Body of pancreas (tissue), 4 donors: ENCODE measurements around the gene KRT222. TPM values are rescaled to one million over a fixed set of nuclear protein-coding genes. Genes with fewer than 3 reads are reported as not detected.

Experiments used
- ATAC-seq: fragments of 150-250 bp; one replicate; pipeline ENCODE4 v1.9.1; 2016
- DNase-seq, 4 donors: peaks; one replicate each; pipeline ENCODE4 v3.0.0-alpha.2; 2019
- H3K27ac ChIP-seq, 4 donors: fragments of 200-600 bp; sonication (generic); 1 replicate in 3 of 4; 2 replicates in 1 of 4; pipeline versions ENCODE4 v1.5.1 to v1.6.1; 2016 to 2019; ENCODE audit warnings: mild to moderate bottlenecking in 1 of 4, mixed read lengths in 1 of 4, moderate library complexity in 1 of 4
- H3K27me3 ChIP-seq, 2 donors: fragments of 200-600 bp; sonication (generic); one replicate each; pipeline ENCODE4 v1.6.0; 2016; ENCODE audit warnings: mild to moderate bottlenecking in 1 of 2
- H3K36me3 ChIP-seq, 2 donors: fragments of 200-600 bp; sonication (generic); replicated peaks in 1 of 2; 2 replicates each; pipeline ENCODE4 v1.5.1; 2016; ENCODE audit warnings: low read depth in 2 of 2; ENCODE audit not compliant: insufficient read depth in 1 of 2
- H3K4me1 ChIP-seq: fragments of 200-600 bp; sonication (generic); one replicate; pipeline ENCODE4 v1.6.0; 2016
- H3K4me3 ChIP-seq, 2 donors: fragments of 200-600 bp; sonication (generic); 1 replicate in 1 of 2; 2 replicates in 1 of 2; pipeline ENCODE4 v1.5.1; 2016 to 2019
- H3K9me3 ChIP-seq, 3 donors: fragments of 200-600 bp; sonication (generic); 1 replicate in 2 of 3; 2 replicates in 1 of 3; pipeline ENCODE4 v1.5.1; 2016
- POLR2A ChIP-seq, 3 donors: fragments of 450-650 bp; IDR thresholded peaks; one replicate each; pipeline ENCODE4 v1.6.1; 2016; ENCODE audit warnings: antibody characterized with exemption in 3 of 3, mild to moderate bottlenecking in 2 of 3
- WGBS, 2 donors: methylation state at CpG; one replicate each; pipeline ENCODE4 v1.1.5; 2017; 5-methylcytosine and 5-hydroxymethylcytosine counted together
- intact Hi-C: fragments of 100-400 bp; cut with DNase I; formaldehyde crosslinking; loops from one replicate; pipeline ENCODE4 v1.15.1; 2023
- total RNA-seq, 2 donors: library from RNA; depleted of rRNA; stranded (reverse); fragments of >200 nt; gene quantifications; one replicate each; pipeline ENCODE4 v1.1.0, GENCODE V29; 2016
- TF ChIP-seq, protein P1 (sequence below), 7 experiments: fragments of 450-650 bp in 4 of 7; fragments of 200-600 bp in 3 of 7; sonication (generic) in 3 of 7; IDR thresholded peaks; one replicate each; pipeline ENCODE4 v1.5.1; 2016 to 2019; ENCODE audit warnings: antibody characterized with exemption in 7 of 7

The KRT222 gene
- total RNA-seq = 1 to 10 TPM in 1 of 2 donors, under 1 TPM in 1; 0.66 to 1.6 TPM

GRCh38 chr17:40664582-40665333 lies at the start of gene KRT222:
TSS of gene KRT222 (minus strand) at chr17:40665177. CDS start at chr17:40665099, 78 bp downstream.
- Histone ChIP-seq H3K27me3 (peaks cover 0 to 5% of the 10 kb centered on the region in 2 donors), H3K27ac (no peak within 1 kb of the TSS), H3K4me1 (peaks cover 4% of the 10 kb centered on the region), H3K36me3 (no peaks in the 10 kb centered on the region), H3K4me3 (no peak within 1 kb of the TSS), H3K9me3 (no peaks in the 10 kb centered on the region)
- 1 to 6% methylated on average over 10 to 12 of the region's 12 CpGs for WGBS, 2 donors
- DNase-seq (peak in 1 of 4 donors; percentile 9), ATAC-seq (peak; percentile 24)
- intact Hi-C loops = no loop called here
- no peak for TF ChIP-seq POLR2A (IDR thresholded peaks at IDR 0.05)
- TF ChIP-seq, protein P1, sequence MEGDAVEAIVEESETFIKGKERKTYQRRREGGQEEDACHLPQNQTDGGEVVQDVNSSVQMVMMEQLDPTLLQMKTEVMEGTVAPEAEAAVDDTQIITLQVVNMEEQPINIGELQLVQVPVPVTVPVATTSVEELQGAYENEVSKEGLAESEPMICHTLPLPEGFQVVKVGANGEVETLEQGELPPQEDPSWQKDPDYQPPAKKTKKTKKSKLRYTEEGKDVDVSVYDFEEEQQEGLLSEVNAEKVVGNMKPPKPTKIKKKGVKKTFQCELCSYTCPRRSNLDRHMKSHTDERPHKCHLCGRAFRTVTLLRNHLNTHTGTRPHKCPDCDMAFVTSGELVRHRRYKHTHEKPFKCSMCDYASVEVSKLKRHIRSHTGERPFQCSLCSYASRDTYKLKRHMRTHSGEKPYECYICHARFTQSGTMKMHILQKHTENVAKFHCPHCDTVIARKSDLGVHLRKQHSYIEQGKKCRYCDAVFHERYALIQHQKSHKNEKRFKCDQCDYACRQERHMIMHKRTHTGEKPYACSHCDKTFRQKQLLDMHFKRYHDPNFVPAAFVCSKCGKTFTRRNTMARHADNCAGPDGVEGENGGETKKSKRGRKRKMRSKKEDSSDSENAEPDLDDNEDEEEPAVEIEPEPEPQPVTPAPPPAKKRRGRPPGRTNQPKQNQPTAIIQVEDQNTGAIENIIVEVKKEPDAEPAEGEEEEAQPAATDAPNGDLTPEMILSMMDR (IDR thresholded peaks at IDR 0.05) = no peak

- WGBS, 2 donors = 64 to 76% methylated on average over 6 of the region's 6 CpGs
- DNase-seq (no peak), ATAC-seq (no peak)
- no peaks in the 10 kb centered on the region for H3K36me3 ChIP-seq
- no peak overlapping the region for H3K27ac ChIP-seq
- intact Hi-C loops = no loop called here
- no peaks in the 10 kb centered on the region for H3K4me1 ChIP-seq
- H3K9me3 ChIP-seq = no peaks in the 10 kb centered on the region
- H3K27me3 ChIP-seq = no peaks in the 10 kb centered on the region
- no peak for TF ChIP-seq POLR2A (IDR thresholded peaks at IDR 0.05)
- TF ChIP-seq, protein P1 (IDR thresholded peaks at IDR 0.05) = no peak
- H3K4me3 ChIP-seq = no peak overlapping the region
Measured at GRCh38 chr17:40714473-40714872, 49.5 kb upstream of the KRT222 start.

DNA sequence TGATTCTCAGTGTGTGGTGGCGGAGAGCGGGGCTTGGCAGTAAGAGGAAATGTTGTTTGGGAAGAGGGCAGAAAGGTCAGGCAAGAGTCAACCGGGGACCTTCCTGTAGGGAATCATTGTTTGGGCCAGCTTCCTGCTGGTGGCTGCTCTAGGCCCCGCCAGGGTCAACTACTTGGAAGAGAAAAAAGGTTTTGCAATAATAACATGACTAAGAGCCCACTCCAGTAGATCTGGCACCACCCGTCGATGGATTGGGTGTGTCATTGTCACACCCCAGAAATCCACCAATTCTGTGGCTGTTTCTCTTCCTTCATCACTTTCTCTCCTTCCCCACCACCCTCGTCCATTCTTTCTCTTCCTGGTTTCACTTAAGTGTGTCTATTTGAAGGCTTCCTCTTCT lies 42.8 kb upstream of the KRT222 start:
- H3K4me1 ChIP-seq = no peaks in the 10 kb centered on the region
- 56 to 60% methylated on average over 7 of the region's 7 CpGs for WGBS, 2 donors

GRCh38 chr17:40705584-40705983 lies 40.6 kb upstream of the KRT222 start:
- DNase-seq (no peak), ATAC-seq (no peak)
- H3K36me3 ChIP-seq = no peaks in the 10 kb centered on the region
- intact Hi-C loops = no loop called here
- no peaks in the 10 kb centered on the region for H3K27me3 ChIP-seq
- no peak overlapping the region for H3K4me3 ChIP-seq
- H3K27ac ChIP-seq = no peak overlapping the region
- WGBS, 2 donors = 45 to 56% methylated on average over 4 of the region's 4 CpGs
- H3K4me1 ChIP-seq = no peaks in the 10 kb centered on the region
- H3K9me3 ChIP-seq = no peaks in the 10 kb centered on the region
- no peak for TF ChIP-seq POLR2A (IDR thresholded peaks at IDR 0.05)
- TF ChIP-seq, protein P1 (IDR thresholded peaks at IDR 0.05) = no peak

More for the DNA sequence above, 42.8 kb upstream of the KRT222 start:
- no peaks in the 10 kb centered on the region for H3K36me3 ChIP-seq
- no peak overlapping the region for H3K4me3 ChIP-seq
- no peaks in the 10 kb centered on the region for H3K27me3 ChIP-seq
- TF ChIP-seq, protein P1 (IDR thresholded peaks at IDR 0.05) = no peak
- TF ChIP-seq POLR2A (IDR thresholded peaks at IDR 0.05) = no peak
- intact Hi-C loops = no loop called here
- peak in 2 of 4 donors; percentile 17 to 31 for DNase-seq
- no peak overlapping the region for H3K27ac ChIP-seq
- peak; percentile 68 for ATAC-seq
- H3K9me3 ChIP-seq = no peaks in the 10 kb centered on the region

DNA sequence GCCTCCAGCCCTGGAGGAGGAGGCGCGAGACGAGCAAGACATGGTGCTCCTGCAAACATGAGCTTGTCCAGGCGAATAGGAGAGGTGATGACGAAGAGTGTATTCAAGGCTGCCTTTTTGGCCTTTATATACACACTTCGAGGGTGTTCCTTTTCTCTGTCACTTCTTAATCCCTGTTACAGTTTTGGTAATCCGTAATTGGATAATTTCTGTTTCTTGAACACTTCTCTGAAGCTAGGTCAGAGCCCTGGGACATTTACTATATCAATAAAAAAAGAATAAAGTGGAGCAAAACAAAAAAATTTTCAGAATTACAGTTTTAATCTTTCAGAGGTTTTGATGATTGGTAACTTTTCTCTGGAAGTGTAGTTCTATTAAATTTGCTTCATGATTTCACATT lies 38.7 kb upstream of the KRT222 start, which contains the start of gene KRT24:
KRT24 (minus strand) TSS at position 101 of the 400 bp plus-strand sequence; CDS start at position 42, 59 bp downstream.
- Histone ChIP-seq H3K27ac (no peak within 1 kb of the TSS), H3K4me1 (no peaks in the 10 kb centered on the region), H3K4me3 (no peak within 1 kb of the TSS), H3K27me3 (no peaks in the 10 kb centered on the region), H3K9me3 (no peaks in the 10 kb centered on the region), H3K36me3 (no peaks in the 10 kb centered on the region)
- DNase-seq (no peak), ATAC-seq (no peak)
- 66 to 69% methylated on average over 4 to 7 of the region's 7 CpGs for WGBS, 2 donors
- TF ChIP-seq, protein P1 (IDR thresholded peaks at IDR 0.05) = no peak
- intact Hi-C loops = no loop called here
